SIG-M5 (cell line): ENCODE measurements around the gene DENND4C.
"Not testable (repeated sequence)": the region's sequence is repeated elsewhere in the genome, so short reads cannot be mapped to it uniquely, and the experiment has no call there.

ENCODE experiments used
- DNase-seq: peaks from one replicate; lab custom pipeline; 2025; lab: John Stamatoyannopoulos, UW

DENND4C gene

DNA sequence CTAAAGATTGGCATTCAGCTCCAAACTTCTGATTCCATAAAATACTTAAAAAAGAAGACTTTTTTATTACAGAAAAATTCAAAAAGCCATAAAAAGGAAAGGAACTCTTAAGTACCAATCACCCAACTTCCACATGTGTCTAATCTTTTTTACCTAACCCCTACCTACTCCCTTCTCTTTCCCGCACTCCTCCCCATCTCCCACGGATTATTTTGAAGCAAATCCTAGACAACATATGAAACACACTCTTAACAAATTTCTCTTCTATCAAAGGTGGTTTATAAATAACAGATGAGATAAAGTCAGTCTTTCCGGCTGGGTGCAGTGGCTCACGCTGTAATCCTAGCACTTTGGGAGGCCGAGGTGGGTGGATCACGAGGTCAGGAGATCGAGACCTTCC lies 5.9 kb upstream of the DENND4C start:
- no peak for DNase-seq

DNA sequence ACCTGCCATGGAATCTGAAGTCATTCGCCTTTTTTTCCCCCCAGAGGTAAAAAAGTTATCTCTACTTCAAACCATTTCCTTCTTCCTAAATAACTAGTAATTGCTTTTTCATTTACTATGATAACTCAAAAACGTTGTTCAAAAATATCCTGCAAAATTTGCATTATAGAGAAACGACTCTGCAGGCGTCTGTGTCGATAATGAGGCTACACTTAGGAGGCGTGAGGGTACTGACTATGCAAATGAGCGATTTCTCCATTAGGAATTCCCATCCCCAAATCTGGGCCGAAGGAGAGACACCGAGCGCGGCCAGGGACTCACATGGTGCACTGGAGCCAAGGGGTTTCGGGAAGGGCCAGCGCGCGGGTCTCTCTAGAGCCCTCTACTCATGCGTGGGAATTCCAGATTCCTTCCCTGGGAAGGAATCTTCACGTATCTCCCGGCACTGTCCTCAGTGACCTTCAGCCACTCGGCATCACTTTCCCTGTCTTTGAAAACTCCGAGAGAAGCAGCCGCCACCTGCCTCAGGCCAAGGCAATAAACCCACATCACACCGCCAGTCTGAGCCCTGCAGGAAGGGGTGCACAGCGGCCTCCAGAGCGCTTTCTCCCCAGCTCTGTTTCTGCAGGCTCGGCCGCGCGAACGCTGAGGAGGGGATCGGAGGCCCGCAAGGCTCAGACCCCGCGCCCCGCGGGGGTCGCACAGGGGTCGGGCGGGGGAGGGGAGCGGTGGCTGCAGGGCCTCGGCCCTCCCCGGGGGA lies 718 bp upstream of the DENND4C start:
- DNase-seq: no peak

DNA sequence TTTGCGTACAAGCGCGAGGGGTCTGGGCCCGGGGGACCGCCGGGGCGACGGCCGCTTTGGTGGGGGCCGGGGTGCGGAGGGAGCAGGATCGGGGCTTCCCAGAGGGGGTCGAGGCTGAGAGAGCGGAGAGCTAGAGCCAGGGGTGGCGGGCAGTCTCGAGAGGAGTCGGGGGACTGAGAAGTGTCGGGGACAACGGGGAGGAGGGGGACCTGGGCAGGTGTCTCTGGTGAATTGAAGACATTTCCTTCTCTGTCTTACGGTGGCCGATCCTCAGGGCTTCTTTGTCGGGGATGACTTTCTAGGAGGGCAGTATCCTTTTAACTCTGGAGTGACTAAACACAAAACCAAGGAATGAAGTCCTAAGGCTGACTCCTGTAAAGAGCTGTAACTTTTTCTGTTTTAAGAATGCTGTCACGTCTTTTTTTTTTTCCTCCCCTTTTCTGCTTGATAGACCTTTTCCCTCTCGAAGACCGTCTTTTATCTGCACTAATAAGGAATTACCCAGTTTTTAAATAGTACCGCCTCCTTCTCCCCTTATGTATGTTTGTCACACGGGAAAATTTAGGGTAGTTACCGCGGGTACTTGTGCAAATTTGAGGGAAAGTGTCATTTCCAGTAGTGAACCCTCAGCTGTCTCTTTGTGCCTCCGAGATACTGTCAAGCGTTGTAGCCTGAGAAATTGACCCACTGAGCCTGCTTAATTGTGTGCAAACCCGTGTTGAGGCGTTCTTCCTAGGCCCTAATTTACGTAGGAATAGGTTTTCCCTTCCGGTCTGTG lies 822 bp downstream of the DENND4C start:
- DNase-seq: no peak

DNA sequence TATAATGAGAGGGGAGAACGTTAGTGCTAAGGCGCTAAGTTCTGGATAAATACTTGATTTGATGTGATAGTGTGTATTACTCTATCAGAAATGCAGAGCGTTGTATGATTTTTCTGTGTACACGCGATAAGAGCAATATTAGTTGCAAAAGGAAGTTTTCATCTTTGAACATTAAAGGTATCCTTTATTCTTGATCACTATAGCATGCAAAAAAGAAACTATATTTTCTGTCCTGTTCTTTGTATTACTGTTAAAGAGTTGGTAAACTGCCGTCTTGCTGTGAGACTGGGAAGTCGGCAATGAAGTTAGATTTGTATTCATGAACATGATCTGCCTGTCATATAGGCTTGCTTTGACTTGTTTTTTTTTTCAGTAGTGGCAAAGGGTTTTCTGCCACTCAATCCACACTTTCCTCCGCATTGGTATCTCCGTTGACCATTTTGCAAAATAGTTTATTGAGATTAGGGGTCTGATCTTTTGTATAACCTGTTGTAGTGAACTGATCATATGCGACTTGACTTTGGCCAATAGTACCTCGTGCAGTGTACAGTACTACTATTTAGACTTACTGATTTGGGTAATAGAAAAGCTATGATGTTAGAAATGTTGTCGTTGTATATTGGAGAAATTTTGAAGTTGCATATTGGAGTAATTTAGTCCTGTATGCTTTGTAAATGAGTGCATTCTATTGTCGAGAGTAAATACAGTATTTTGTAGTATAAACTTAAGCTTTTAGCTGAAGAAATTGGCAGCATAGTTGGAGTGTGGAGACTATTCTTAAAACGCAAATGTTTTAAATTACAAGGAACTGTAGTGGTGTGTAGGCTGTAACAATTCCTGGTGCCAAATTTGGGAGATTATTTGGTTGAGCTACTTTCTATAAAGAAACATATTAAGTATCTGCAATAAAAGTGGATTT lies 1.7 kb downstream of the DENND4C start:
- no peak for DNase-seq

DNA sequence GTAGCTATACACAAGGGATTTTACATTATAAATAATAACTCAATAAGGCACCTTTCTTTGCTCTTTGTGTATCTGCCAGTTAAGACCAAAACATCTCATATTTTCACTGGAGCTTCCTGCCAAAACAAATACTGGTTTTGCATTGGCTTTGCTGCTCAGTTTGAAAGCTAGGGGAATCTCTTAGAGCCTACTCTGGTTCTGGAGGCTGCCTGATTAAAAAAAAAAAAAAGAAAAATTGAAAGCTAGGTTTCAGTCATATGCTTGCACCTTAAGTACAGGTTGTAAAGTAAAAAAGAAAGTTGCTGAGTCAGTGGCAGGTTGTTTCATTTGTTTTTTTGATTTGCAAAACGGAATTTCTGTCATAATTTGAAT lies 2.3 kb downstream of the DENND4C start:
- DNase-seq: no peak

DNA sequence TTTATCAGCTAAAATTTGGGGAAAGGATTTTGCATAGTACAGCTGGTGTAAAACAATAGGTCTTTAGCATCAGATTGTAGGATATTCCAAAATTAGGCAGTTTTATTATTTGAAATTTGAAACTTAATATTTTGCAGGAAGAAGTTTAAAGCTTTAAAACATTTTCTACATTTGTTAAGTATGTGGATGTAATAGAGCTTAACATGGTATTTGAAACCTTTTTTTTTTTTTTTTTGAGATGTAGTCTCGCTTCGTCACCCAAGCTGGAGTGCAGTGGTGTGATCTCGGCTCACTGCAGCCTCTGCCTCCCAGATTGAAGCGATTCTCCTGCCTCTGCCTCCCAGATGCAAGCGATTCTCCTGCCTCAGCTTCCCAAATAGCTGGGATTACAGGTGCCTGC lies 2.9 kb downstream of the DENND4C start:
- no peak for DNase-seq

DNA sequence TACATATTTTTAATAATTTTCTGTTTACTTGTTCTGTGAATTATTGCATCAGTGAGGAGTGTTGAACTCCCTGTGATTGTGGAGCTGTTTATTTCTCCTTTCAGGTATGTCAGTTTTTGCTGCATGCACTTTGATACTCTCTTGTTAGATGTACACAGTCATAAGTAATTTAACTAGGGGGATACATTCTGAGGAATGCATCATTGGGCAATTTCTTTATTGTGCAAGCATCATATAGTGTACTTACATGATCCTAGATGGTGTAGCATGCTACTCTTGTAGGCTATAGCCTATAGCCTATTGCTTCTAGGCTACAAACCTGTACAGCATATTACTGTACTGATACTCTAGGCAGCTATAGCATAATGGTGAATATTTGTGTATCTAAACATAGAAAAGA lies 9.5 kb downstream of the DENND4C start:
- DNase-seq: no peak

DNA sequence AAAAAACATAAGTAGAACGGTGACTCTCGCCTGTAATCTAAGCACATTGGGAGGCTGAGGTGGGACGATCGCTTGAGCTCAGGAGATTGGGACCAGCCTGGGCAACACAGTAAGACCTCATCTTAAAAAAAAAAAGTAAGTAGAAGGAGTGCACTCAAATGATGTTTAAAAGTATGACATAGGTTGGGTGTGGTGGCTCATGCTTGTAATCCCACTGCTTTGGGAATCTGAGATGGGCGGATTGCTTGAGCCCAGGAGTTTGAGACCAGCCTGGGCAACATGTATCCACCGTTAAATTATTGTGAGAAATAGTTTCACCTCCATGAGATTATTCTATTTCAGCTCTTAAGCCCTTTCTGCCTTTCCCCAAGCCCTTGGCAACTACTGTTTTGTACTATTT lies 11.2 kb downstream of the DENND4C start:
- no peak for DNase-seq

DNA sequence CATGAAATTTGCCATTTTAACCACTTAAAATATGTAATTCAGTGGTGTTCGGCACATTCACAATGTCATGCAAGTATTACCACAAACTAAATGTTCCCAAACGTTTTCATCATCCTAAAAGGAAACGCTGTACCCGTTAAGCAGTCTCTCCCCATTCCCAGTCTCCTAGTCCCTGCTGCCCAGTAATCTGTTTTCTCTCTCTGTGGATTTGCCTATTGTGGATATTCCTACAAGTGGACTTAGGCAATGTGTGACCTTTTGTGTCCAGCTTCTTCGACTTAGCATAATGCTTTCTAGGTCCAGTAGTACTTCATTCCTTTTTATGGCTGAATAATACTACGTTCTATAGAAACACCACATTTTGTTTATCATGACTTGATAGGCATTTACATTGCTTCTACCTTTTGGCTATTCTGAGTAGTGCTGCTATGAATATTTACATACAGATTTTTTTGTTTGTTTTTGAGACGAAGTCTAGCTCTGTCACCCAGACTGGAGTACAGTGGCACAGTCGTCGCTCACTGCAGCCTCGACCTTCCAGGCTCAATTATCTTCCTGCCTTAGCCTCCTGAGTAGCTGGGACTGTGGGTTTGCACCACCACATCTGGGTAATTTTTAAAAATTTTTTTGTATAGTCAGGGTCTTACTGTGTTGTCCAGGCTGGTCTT lies 13.0 kb downstream of the DENND4C start:
- DNase-seq: no peak

DNA sequence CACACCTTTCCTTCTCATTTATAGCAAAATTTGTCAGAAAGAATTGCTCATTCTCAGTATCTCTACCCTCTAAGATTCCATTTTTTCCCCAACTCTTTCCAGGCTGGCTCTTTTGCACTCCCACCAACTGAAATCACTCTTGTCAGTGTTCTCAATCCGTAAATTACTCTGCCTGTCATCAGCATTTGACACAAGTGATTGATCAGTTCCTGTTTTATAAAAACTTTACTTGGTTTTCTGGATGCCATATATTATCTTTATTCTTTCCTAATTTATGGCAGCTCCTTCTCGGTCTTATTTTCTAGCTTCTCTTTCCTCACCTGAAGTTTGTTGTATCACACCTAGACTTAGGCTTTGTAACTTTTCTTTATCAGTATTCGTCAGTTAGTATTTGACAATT lies 16.4 kb downstream of the DENND4C start:
- DNase-seq: no peak

DNA sequence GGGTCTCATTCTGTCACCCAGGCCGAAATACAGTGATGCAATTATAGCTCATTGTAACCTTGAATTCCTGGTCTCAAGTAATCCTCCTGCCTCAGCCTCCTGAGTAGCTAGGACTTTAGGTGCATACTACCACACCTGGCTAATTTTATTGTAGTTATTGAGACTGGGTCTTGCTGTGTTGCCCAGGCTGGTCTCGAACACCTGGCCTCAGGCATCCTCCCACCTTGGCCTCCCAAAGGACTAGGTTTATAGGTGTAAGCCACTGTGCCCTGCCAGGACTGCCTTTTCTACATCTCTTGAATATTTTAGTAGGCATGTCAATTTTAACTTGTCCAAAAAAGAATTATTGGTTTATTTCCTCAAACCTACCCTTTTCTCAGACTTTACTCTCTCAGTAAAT lies 16.9 kb downstream of the DENND4C start:
- no peak for DNase-seq

DNA sequence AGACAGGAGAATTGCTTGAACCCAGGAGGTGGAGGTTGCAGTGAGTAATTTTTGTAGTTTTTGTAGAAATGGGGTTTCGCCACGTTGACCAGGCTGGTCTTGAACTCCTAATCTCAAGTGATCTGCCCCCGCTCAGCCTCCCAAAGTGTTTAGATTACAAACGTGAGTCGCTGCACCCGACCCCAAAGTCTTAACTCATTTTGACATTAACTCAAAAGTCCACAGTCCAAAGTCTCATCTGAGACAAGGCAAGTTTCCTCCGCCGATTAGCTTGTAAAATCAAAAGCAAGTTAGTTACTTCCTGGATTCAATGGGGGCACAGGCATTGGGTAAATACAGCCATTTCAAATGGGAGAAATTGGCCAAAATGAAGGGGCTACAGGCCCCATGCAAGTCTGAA lies 19.9 kb downstream of the DENND4C start:
- DNase-seq: not testable (repeated sequence)

DNA sequence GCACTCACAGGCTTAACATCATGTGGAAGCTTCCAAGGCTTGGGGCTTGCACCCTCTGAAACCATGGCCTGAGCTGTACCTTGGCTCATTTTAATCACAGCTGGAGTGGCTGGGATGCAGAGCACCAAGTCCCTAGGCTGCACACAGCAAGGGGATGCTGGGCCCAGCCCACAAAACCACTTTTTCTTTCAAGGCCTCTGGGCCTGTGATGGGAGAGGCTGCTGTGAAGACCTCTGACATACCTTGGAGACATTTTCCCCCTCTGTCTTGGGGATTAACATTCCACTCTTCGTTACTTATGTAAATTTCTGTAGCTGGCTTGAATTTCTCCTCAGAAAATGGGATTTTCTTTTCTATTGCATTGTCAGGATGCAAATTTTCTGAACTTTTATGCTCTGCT lies 20.7 kb downstream of the DENND4C start:
- not testable (repeated sequence) for DNase-seq

DNA sequence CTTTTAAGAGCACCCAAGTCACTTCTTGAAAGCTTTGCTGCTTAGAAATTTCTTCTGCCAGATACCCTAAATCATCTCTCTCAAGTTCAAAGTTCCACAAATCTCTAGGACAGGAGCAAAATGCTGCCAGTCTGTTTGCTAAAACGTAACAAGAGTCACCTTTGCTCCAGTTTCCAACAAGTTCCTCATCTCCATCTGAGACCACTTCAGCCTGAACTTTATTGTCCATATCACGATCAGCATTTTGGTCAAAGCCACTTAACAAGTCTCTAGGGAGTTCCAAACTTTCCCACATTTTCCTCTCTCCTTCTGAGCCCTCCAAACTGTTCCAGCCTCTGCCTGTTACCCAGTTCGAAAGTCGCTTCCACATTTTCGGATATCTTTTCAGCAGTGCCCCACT lies 21.1 kb downstream of the DENND4C start:
- DNase-seq: not testable (repeated sequence)

DNA sequence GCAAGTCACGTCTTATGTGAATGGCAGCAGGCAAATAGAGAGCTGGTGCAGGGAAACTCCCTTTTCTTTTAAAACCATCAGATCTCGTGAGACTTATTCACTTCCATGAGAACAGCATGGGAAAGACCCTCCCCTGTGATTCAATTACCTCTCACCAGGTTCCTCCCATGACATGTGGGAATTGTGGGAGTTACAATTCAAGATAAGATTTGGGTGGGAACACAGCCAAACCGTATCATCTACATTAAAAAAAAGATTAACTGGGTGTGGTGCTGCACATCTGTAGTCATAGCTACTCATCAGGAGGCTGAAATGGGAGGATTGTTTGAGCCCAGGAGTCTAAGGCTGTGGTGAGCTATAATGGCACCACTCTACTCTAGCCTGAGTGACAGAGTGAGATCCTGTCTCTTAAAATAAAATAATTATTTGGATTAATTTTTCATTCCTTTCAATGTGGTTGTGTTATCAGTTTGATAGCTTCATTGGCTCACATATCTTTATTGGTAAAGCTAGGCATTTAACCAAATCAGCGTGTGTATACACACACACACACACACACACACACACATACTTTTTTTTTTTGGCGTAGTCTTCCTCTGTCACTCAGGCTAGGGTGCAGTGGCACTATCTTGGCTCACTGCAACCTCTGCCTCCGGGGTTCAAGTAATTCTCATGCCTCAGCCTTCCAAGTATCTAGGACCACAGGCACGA lies 21.8 kb downstream of the DENND4C start:
- no peak for DNase-seq

DNA sequence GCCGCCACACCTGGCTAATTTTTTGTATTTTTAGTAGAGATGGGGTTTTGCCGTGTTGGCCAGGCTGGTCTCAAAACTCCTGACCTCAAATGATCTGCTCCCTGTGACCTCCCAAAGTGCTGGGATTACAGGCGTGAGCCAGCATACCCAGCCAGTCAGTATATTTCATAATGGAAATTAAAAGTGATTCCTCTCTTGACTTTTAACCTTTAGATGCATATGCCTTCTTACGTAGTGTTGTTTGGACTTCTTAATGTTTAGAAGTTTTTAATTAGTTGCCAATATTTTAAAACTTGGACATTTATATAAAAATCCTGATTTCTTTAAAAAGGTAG lies 22.4 kb downstream of the DENND4C start:
- no peak for DNase-seq

DNA sequence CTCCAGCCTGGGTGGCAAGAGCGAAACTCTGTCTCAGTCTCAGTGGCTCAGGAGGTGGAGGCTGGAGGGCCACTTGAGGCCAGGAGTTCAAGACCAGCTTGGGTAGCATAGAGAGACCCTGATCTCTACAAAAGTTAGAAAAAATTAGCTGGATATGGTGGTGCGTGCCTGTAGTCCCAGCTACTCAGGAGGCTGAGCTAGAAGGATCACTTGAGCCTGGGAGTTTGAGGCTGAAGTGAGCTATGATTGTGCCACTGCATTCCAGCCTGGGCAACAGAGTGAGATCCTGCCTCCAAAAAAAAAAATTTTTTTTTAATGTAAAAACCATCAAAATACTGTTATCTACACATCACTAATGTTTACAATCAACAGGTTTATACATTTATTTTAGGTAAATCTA lies 24.6 kb downstream of the DENND4C start:
- no peak for DNase-seq

DNA sequence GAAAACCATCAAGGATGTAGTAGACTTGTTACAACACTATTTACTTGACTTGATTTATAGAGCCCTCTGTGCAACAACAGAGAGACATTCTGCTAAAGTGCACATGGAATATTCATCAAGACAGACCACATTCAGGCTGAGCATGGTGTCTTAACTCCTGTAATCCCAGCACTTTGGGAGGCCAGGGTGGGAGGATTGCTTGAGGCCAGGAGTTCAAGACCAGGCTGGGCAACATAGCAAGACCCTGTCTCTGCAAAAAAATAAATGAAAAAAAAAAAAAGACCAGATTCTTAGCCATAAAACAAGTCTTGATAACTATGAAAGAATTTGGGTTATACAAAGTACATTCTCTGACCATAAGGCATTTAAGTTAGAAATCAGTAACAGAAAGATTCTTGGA lies 25.3 kb downstream of the DENND4C start:
- DNase-seq: no peak

DNA sequence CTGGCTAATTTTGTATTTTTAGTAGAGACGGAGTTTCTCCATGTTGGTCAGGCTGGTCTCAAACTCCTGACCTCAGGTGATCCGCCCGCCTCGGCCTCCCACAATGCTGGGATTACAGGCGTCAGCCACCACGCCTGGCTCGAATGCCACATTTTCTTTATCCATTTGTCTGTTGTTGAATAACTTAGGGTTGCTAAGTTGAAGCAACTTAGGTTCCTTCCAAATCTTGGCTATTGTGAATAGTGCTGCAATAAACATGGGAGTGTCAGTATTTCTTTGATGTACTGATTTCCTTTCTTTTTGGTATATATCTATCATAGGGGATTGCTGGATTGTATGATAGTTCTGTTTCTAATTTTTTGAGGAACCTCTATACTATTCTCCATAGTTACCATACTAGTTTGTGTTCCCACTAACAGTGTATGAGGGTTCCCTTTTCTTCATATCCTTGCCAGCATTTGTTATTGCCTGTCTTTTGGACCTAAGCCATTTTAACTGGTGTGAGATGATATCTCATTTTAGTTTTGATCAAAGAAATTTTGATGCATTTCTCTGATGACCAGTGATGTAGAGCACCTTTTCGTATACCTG lies 29.3 kb downstream of the DENND4C start:
- DNase-seq: not testable (repeated sequence)

DNA sequence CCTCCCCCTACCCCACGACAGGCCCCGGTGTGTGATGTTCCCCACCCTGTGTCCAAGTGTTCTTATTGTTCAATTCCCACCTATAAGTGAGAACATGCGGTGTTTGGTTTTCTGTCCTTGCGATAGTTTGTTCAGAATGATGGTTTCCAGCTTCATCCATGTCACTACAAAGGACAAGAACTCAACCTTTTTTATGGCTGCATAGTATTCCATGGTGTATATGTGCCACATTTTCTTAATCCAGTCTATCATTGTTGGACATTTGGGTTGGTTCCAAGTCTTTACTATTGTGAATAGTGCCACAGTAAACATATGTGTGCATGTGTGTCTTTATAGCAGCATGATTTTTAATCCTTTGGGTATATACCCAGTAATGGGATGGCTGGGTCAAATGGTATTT lies 35.1 kb downstream of the DENND4C start:
- not testable (repeated sequence) for DNase-seq

DNA sequence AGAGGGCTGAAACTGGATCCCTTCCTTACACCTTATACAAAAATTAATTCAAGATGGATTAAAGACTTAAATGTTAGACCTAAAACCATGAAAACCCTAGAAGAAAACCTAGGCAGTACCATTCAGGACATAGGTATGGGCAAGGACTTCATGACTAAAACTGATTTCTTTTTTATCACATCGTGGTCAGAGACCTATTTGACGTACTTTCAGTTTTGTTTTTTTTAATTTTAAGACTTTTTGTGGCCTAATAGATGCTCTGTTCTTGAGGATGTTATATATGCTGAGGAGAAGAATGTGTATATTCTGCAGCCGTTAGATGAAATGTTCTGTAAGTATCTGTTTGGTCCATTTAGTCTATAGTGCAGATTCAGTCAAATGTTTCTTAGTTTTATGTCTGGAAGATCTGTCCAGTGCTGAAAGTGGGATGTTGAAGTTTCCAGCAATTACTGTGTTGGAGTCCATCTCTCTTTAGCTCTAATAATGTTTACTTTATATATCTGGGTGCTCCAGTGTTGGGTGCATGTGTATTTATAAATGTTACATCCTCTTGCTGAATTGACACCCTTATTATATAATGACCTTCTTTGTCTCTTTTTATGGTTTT lies 36.4 kb downstream of the DENND4C start:
- DNase-seq: not testable (repeated sequence)
